Tibial nerve (tissue), 4 donors: ENCODE results near the gene ASCC2.

Experiments used
- EP300 ChIP-seq, 2 donors: sonication (generic); formaldehyde crosslinking; IDR thresholded peaks; one replicate each; pipeline ENCODE4 v1.6.1; 2017; ENCODE audit warnings: antibody characterized with exemption in 2 of 2, mild to moderate bottlenecking in 1 of 2
- POLR2A ChIP-seq, 2 donors: fragments of 450-650 bp; IDR thresholded peaks; one replicate each; pipeline ENCODE4 v1.6.1; 2017; ENCODE audit warnings: antibody characterized with exemption in 2 of 2, mild to moderate bottlenecking in 2 of 2, moderate library complexity in 2 of 2
- TF ChIP-seq, protein P1 (sequence below), 5 experiments: fragments of 200-600 bp in 3 of 5; fragments of 450-650 bp in 2 of 5; sonication (generic) in 3 of 5; IDR thresholded peaks; one replicate each; pipeline ENCODE4 v1.5.1; 2016 to 2019; ENCODE audit warnings: antibody characterized with exemption in 5 of 5, mild to moderate bottlenecking in 3 of 5, moderate library complexity in 2 of 5

DNA sequence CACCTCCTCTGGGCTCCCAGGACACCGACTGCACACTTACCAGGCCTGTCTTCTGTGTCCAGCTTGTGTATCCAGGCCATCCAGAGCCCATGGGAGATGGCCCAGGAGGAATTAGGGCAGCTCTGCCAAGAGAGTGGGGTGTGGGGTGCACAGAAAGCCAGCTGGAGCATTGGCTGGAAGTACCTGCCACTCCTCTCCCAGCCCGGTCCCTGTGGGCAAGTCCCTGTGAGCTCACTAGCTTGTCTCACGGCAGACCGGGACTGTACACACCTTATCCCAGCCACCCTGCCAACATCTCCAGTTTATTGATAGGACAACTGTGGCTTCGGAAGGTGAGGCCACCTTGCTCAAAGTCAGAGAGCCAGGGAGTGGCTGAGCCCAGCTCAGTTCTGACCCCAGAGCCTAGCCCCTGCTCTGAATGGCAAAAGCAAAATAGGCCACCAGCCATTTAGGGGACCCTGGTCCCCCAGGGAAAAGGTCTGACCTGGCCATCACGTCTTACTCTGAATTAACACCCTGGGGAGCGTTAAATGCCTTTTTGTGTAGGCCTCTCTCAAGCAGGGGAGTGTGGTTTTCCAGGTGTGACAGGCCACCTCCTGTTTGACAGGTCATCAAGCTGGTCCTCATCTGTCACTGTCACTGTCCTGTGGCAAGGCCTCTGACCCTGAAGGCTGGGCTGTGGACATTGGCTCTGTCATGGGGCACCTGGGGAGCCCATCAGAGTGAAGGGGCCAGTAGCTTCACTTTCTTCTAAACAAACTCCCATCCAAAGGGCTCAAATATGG is 55.8 kb downstream of the ASCC2 start:
- TF ChIP-seq, protein P1, sequence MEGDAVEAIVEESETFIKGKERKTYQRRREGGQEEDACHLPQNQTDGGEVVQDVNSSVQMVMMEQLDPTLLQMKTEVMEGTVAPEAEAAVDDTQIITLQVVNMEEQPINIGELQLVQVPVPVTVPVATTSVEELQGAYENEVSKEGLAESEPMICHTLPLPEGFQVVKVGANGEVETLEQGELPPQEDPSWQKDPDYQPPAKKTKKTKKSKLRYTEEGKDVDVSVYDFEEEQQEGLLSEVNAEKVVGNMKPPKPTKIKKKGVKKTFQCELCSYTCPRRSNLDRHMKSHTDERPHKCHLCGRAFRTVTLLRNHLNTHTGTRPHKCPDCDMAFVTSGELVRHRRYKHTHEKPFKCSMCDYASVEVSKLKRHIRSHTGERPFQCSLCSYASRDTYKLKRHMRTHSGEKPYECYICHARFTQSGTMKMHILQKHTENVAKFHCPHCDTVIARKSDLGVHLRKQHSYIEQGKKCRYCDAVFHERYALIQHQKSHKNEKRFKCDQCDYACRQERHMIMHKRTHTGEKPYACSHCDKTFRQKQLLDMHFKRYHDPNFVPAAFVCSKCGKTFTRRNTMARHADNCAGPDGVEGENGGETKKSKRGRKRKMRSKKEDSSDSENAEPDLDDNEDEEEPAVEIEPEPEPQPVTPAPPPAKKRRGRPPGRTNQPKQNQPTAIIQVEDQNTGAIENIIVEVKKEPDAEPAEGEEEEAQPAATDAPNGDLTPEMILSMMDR (IDR thresholded peaks at IDR 0.05) = no peak
- TF ChIP-seq POLR2A (IDR thresholded peaks at IDR 0.05) = no peak
- no peak for TF ChIP-seq EP300 (IDR thresholded peaks at IDR 0.05)
